SK-N-SH treated with all-trans-retinoic acid at 6 μM for 48 hours (cell line): ENCODE measurements around the gene LRRC75A.

Source experiments
- ATAC-seq: fragments of 200-7000 bp; cut with Tn5 transposase; 3 replicates; pipeline ENCODE4 v1.9.1; 2020; ENCODE audit warnings: mild to moderate bottlenecking, moderate library complexity
- ARNTL ChIP-seq: fragments of 450-650 bp; formaldehyde crosslinking; IDR thresholded peaks from 2 replicates; pipeline ENCODE4 v1.5.0; 2020; ENCODE audit warnings: low read depth, mild to moderate bottlenecking, moderate library complexity, borderline replicate concordance
- BACH2 ChIP-seq: fragments of 250-450 bp; sonication (Bioruptor Pico); IDR thresholded peaks from 2 replicates; pipeline ENCODE4 v1.9.0; 2021; ENCODE audit warnings: mild to moderate bottlenecking, borderline replicate concordance
- CREB5 ChIP-seq: fragments of 250-450 bp; sonication (Bioruptor Pico); IDR thresholded peaks from 2 replicates; pipeline ENCODE4 v1.5.1; 2020; ENCODE audit warnings: low read depth, mild to moderate bottlenecking, moderate library complexity
- CSDC2 ChIP-seq: fragments of 250-450 bp; sonication (Bioruptor Pico); IDR thresholded peaks from 2 replicates; pipeline ENCODE4 v1.5.0; 2020; ENCODE audit warnings: mild to moderate bottlenecking, moderate library complexity
- ESRRG ChIP-seq: fragments of 250-450 bp; sonication (Bioruptor Pico); IDR thresholded peaks from 2 replicates; pipeline ENCODE4 v1.6.1; 2021; ENCODE audit warnings: mild to moderate bottlenecking
- GLIS3 ChIP-seq: fragments of 250-450 bp; sonication (Bioruptor Pico); IDR thresholded peaks from 2 replicates; pipeline ENCODE4 v1.5.0; 2020; ENCODE audit warnings: mild to moderate bottlenecking, moderate library complexity
- OSR1 ChIP-seq: fragments of 250-450 bp; sonication (Bioruptor Pico); IDR thresholded peaks from 2 replicates; pipeline ENCODE4 v1.8.0; 2022; ENCODE audit warnings: moderate library complexity, mild to moderate bottlenecking, inconsistent platforms
- PATZ1 ChIP-seq: fragments of 250-450 bp; sonication (Bioruptor Pico); IDR thresholded peaks from 2 replicates; pipeline ENCODE4 v1.8.0; 2020; ENCODE audit warnings: mild to moderate bottlenecking, moderate library complexity, borderline replicate concordance
- POU6F1 ChIP-seq: fragments of 250-450 bp; sonication (Bioruptor Pico); IDR thresholded peaks from 2 replicates; pipeline ENCODE4 v1.8.0; 2021; ENCODE audit warnings: low read depth, mild to moderate bottlenecking, moderate library complexity, borderline replicate concordance
- PPARA ChIP-seq: fragments of 250-450 bp; sonication (Bioruptor Pico); IDR thresholded peaks from 2 replicates; pipeline ENCODE4 v1.5.0; 2020; ENCODE audit warnings: mild to moderate bottlenecking, borderline replicate concordance
- RARB ChIP-seq: fragments of 250-450 bp; sonication (Bioruptor Pico); IDR thresholded peaks from 2 replicates; pipeline ENCODE4 v1.8.0; 2021; ENCODE audit warnings: mild to moderate bottlenecking, moderate library complexity
- SNAI2 ChIP-seq: fragments of 250-450 bp; sonication (Bioruptor Pico); IDR thresholded peaks from 2 replicates; pipeline ENCODE4 v1.5.0; 2020; ENCODE audit warnings: mild to moderate bottlenecking, moderate library complexity
- TSHZ2 ChIP-seq: fragments of 250-450 bp; sonication (Bioruptor Pico); IDR thresholded peaks from 2 replicates; pipeline ENCODE4 v1.5.0; 2020; ENCODE audit warnings: mild to moderate bottlenecking, moderate library complexity
- ZC3H10 ChIP-seq: fragments of 250-450 bp; sonication (Bioruptor Pico); IDR thresholded peaks from 2 replicates; pipeline ENCODE4 v1.5.1; 2021; ENCODE audit warnings: mild to moderate bottlenecking, moderate library complexity
- ZFP3 ChIP-seq: fragments of 250-450 bp; sonication (Bioruptor Pico); IDR thresholded peaks from 2 replicates; pipeline ENCODE4 v1.5.0; 2020; ENCODE audit warnings: mild to moderate bottlenecking, moderate library complexity
- ZFP30 ChIP-seq: fragments of 450-650 bp; formaldehyde crosslinking; IDR thresholded peaks from 2 replicates; pipeline ENCODE4 v1.5.0; 2022; ENCODE audit warnings: mild to moderate bottlenecking, moderate library complexity
- ZNF565 ChIP-seq: fragments of 450-650 bp; formaldehyde crosslinking; conservative IDR thresholded peaks from 2 replicates; pipeline ENCODE4 v1.5.0; 2020; ENCODE audit warnings: low read depth, mild to moderate bottlenecking, moderate library complexity
- ZNF8 ChIP-seq: fragments of 450-650 bp; formaldehyde crosslinking; IDR thresholded peaks from 2 replicates; pipeline ENCODE4 v1.5.0; 2020; ENCODE audit warnings: mild to moderate bottlenecking, moderate library complexity

LRRC75A gene

GRCh38 chr17:16468428-16468992, 23.5 kb downstream of the LRRC75A start:
- TF ChIP-seq BACH2 (CRISPR knock-in tag) (no peak), CREB5 (CRISPR knock-in tag) (no peak), ESRRG (CRISPR knock-in tag) (no peak), ARNTL (CRISPR knock-in tag) (no peak), GLIS3 (CRISPR knock-in tag) (no peak), ZFP3 (CRISPR knock-in tag) (no peak), CSDC2 (CRISPR knock-in tag) (no peak), POU6F1 (CRISPR knock-in tag) (no peak), ZC3H10 (CRISPR knock-in tag) (no peak), ZNF8 (CRISPR knock-in tag) (no peak), PATZ1 (CRISPR knock-in tag) (no peak), SNAI2 (CRISPR knock-in tag) (no peak), RARB (CRISPR knock-in tag) (no peak), ZNF565 (CRISPR knock-in tag) (no peak), ZFP30 (CRISPR knock-in tag) (no peak)
- no peak for ATAC-seq

GRCh38 chr17:16467886-16468285, 24.1 kb downstream of the LRRC75A start:
- ATAC-seq, result no peak
- no peak for TF ChIP-seq ZFP3 (CRISPR knock-in tag)
- no peak for TF ChIP-seq PPARA (CRISPR knock-in tag)
- TF ChIP-seq POU6F1 (CRISPR knock-in tag), result no peak
- TF ChIP-seq OSR1 (CRISPR knock-in tag), result no peak
- TF ChIP-seq ARNTL (CRISPR knock-in tag), result no peak
- no peak for TF ChIP-seq ZNF565 (CRISPR knock-in tag)

GRCh38 chr17:16467044-16467443, 24.9 kb downstream of the LRRC75A start:
- no peak for TF ChIP-seq CSDC2 (CRISPR knock-in tag)
- no peak for TF ChIP-seq PPARA (CRISPR knock-in tag)
- no peak for TF ChIP-seq POU6F1 (CRISPR knock-in tag)
- no peak for TF ChIP-seq ESRRG (CRISPR knock-in tag)
- no peak for TF ChIP-seq TSHZ2 (CRISPR knock-in tag)
- no peak for ATAC-seq
